Endothelial cell of umbilical vein (primary cell): Measurements from ENCODE around the gene ZNF587B. TPM values are rescaled to one million over a fixed set of nuclear protein-coding genes. Genes with fewer than 3 reads are reported as not detected.

Experiments
- BruUV-seq: library from RNA; stranded (reverse); fragments of 400-500 nt; replicated peaks from 2 replicates; lab custom pipeline; 2021; lab: Mats Ljungman, UMichigan
- CTCF ChIA-PET: fragments of 300-600, 350-600 bp; sonication (Branson Sonifier 250); formaldehyde crosslinking; loops from one replicate; lab custom pipeline; 2021; ENCODE audit warnings: antibody characterized with exemption, inconsistent platforms; lab: Charles Lee
- POLR2A ChIA-PET: fragments of 300-600, 350-600 bp; sonication (Branson Sonifier 250); formaldehyde crosslinking; loops from one replicate; lab custom pipeline; 2021; ENCODE audit warnings: antibody characterized with exemption, inconsistent platforms; lab: Charles Lee
- DNase-seq: peaks from one replicate; pipeline ENCODE4 v3.0.0-alpha.2; 2011; ENCODE audit warnings: low read depth, low spot score
- FAIRE-seq: peaks from 2 replicates; lab custom pipeline; 2011; peaks lifted over from hg19 to GRCh38; lab: Jason Lieb, UNC
- H2AFZ ChIP-seq: 2 replicates; pipeline ENCODE4 v1.6.0; 2012; ENCODE audit warnings: low read depth, low read length, control low read depth, inconsistent platforms
- H3K27ac ChIP-seq: 2 replicates; pipeline ENCODE4 v1.5.1; 2011; ENCODE audit warnings: low read depth, mild to moderate bottlenecking, control low read depth, low read length, moderate library complexity; ENCODE audit not compliant: insufficient read depth
- H3K27me3 ChIP-seq, 2 experiments: 2 replicates each; pipeline versions ENCODE4 v1.6.0 to v1.6.1; 2011; ENCODE audit warnings: low read length in 2 of 2, mixed read lengths in 1 of 2; ENCODE audit not compliant: control insufficient read depth in 2 of 2, insufficient read depth in 2 of 2
- H3K36me3 ChIP-seq, 2 experiments: 2 replicates in 1 of 2; 3 replicates in 1 of 2; pipeline ENCODE4 v1.5.1; 2011; ENCODE audit warnings: low read length in 2 of 2, mild to moderate bottlenecking in 1 of 2, moderate library complexity in 1 of 2; ENCODE audit not compliant: control insufficient read depth in 2 of 2, insufficient read depth in 2 of 2; ENCODE audit errors: extremely low read depth in 1 of 2
- H3K4me1 ChIP-seq: 3 replicates; pipeline ENCODE4 v1.5.1; 2011; ENCODE audit warnings: mild to moderate bottlenecking, low read length; ENCODE audit not compliant: control insufficient read depth, insufficient read depth; ENCODE audit errors: extremely low read depth
- H3K4me2 ChIP-seq: 2 replicates; pipeline ENCODE4 v1.6.1; 2011; ENCODE audit warnings: low read length, control low read depth, mixed read lengths; ENCODE audit not compliant: insufficient read depth
- H3K4me3 ChIP-seq, 3 experiments: fragments of 200-600 bp in 1 of 3; sonication (generic), shearing (Covaris generic) in 1 of 3; replicated peaks in 1 of 3; 2 replicates each; pipeline ENCODE4 v1.5.1; 2011 to 2016; ENCODE audit warnings: control low read depth in 3 of 3, low read length in 3 of 3, mild to moderate bottlenecking in 2 of 3, inconsistent platforms in 1 of 3, low read depth in 1 of 3, moderate library complexity in 1 of 3; ENCODE audit not compliant: insufficient read depth in 1 of 3
- H3K79me2 ChIP-seq: 2 replicates; pipeline ENCODE4 v1.6.0; 2012; ENCODE audit warnings: low read length, inconsistent platforms; ENCODE audit not compliant: control insufficient read depth, insufficient read depth
- H3K9ac ChIP-seq: replicated peaks from 2 replicates; pipeline ENCODE3; 2011; ENCODE audit warnings: low read length, control low read depth; ENCODE audit not compliant: insufficient read depth; ENCODE audit errors: extremely low read depth
- H3K9me1 ChIP-seq: replicated peaks from 3 replicates; pipeline ENCODE4 v1.6.0; 2011; ENCODE audit warnings: mild to moderate bottlenecking, low read length; ENCODE audit not compliant: control insufficient read depth, insufficient read depth; ENCODE audit errors: extremely low read depth
- H3K9me3 ChIP-seq: replicated peaks from 2 replicates; pipeline ENCODE4 v1.5.1; 2012; ENCODE audit warnings: low read length, inconsistent platforms; ENCODE audit not compliant: control insufficient read depth, insufficient read depth
- H4K20me1 ChIP-seq: replicated peaks from 2 replicates; pipeline ENCODE3; 2011; ENCODE audit warnings: mild to moderate bottlenecking, low read length; ENCODE audit not compliant: control insufficient read depth, insufficient read depth; ENCODE audit errors: extremely low read depth
- EZH2 ChIP-seq: IDR thresholded peaks from 2 replicates; pipeline ENCODE4 v1.6.1; 2012; ENCODE audit warnings: borderline replicate concordance, low read depth, mild to moderate bottlenecking, moderate library complexity, low read length, inconsistent platforms; ENCODE audit not compliant: severe bottlenecking
- FOS ChIP-seq: IDR thresholded peaks from 2 replicates; pipeline ENCODE4 v1.6.1; 2011; ENCODE audit warnings: mild to moderate bottlenecking, low read length, moderate library complexity, borderline replicate concordance; ENCODE audit not compliant: insufficient read depth
- GATA2 ChIP-seq: IDR thresholded peaks from 2 replicates; pipeline ENCODE4 v1.7.0; 2011; ENCODE audit warnings: low read depth, mild to moderate bottlenecking, moderate library complexity, mixed read lengths, low read length; ENCODE audit not compliant: insufficient read length, insufficient read depth
- JUN ChIP-seq: IDR thresholded peaks from 2 replicates; pipeline ENCODE4 v1.6.1; 2011; ENCODE audit warnings: borderline replicate concordance, low read depth; ENCODE audit not compliant: insufficient read length, insufficient read depth
- MYC ChIP-seq: IDR thresholded peaks from one replicate; pipeline ENCODE4 v1.6.1; 2011; ENCODE audit warnings: mild to moderate bottlenecking, low read depth, low read length
- POLR2A ChIP-seq: IDR thresholded peaks from 2 replicates; pipeline ENCODE4 v1.6.1; 2012; ENCODE audit warnings: low read depth, mild to moderate bottlenecking, control low read depth, low read length
- POLR2AphosphoS5 ChIP-seq: IDR thresholded peaks from 2 replicates; pipeline ENCODE4 v1.6.1; 2012; ENCODE audit warnings: low read depth, mild to moderate bottlenecking, control low read depth, low read length, moderate library complexity; ENCODE audit not compliant: insufficient read depth
- dilution Hi-C: fragments of 300-500 bp; cut with MboI; formaldehyde crosslinking; loops from one replicate; pipeline ENCODE4 v1.15.0; 2019; ENCODE audit warnings: low sequenced_read_pairs; ENCODE audit not compliant: extremely low pct_ligation_motif_present
- intact Hi-C: fragments of 100-400 bp; cut with micrococcal nuclease; formaldehyde crosslinking; loops from one replicate; pipeline ENCODE4 v1.10.0; 2022
- polyA plus RNA-seq, 4 experiments: library from polyadenylated mRNA; depleted of rRNA in 3 of 4; stranded (reverse) in 3 of 4; unstranded in 1 of 4; fragments of >200 nt; gene quantifications; 2 replicates each; pipeline versions ENCODE4 v1.2.1 to v1.2.3, GENCODE V29; 2011 to 2012; ENCODE audit warnings: missing spikeins in 1 of 4
- total RNA-seq: library from RNA; stranded (reverse); gene quantifications from 2 replicates; pipeline ENCODE4 v1.2.3, GENCODE V29; 2021
- TF ChIP-seq, protein P1 (sequence below): IDR thresholded peaks from 2 replicates; pipeline ENCODE4 v1.6.1; 2011; ENCODE audit not compliant: insufficient read depth, insufficient read length
- TF ChIP-seq, protein P2 (sequence below), 2 donors: IDR thresholded peaks; 1 replicate in 1 of 2; 2 replicates in 1 of 2; pipeline ENCODE4 v1.5.1; 2011; ENCODE audit warnings: low read length in 2 of 2, mild to moderate bottlenecking in 2 of 2, moderate library complexity in 2 of 2, control low read depth in 1 of 2, inconsistent platforms in 1 of 2, low read depth in 1 of 2; ENCODE audit not compliant: insufficient read depth in 1 of 2; ENCODE audit errors: extremely low read depth in 1 of 2

The ZNF587B gene
- total and polyA plus RNA-seq, 2 donors (not counting 3 experiments of a cell fraction or from before 2014, with no cell fraction given) = 3.2 to 16.3 TPM

DNA sequence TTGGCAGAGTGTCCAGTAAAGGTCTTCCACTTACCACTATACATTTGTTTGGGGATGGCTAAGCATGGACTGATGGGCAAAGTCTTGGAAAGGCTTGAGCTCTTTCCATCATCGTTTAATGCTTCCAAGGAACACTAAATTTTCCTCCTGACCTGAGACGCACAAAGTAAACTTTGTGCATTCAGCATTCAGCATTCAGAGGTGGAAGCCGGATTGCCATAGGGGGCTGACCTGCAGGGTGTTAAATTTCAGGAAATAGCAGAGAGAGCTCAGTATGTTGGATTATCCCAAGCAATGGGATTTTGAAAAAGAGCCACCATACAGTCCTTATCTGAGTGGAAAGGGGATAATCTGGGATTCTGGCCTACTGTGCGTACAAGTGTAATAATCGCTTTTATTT, 29.4 kb upstream of the ZNF587B start:
- no peak overlapping the region for H2AFZ ChIP-seq
- no TSS peak for BruUV-seq
- dilution Hi-C loops = no loop called here

More for the DNA sequence above, 29.4 kb upstream of the ZNF587B start:
- H3K79me2 ChIP-seq = no peaks in the 10 kb centered on the region
- intact Hi-C loops = no loop called here
- TF ChIP-seq, protein P1, sequence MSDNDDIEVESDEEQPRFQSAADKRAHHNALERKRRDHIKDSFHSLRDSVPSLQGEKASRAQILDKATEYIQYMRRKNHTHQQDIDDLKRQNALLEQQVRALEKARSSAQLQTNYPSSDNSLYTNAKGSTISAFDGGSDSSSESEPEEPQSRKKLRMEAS = no peak
- no peak for TF ChIP-seq JUN
- TF ChIP-seq POLR2A = no peak
- TF ChIP-seq EZH2 = no peak
- no peak for TF ChIP-seq POLR2AphosphoS5
- TF ChIP-seq FOS = no peak
- no peak for TF ChIP-seq MYC
- TF ChIP-seq, protein P2, sequence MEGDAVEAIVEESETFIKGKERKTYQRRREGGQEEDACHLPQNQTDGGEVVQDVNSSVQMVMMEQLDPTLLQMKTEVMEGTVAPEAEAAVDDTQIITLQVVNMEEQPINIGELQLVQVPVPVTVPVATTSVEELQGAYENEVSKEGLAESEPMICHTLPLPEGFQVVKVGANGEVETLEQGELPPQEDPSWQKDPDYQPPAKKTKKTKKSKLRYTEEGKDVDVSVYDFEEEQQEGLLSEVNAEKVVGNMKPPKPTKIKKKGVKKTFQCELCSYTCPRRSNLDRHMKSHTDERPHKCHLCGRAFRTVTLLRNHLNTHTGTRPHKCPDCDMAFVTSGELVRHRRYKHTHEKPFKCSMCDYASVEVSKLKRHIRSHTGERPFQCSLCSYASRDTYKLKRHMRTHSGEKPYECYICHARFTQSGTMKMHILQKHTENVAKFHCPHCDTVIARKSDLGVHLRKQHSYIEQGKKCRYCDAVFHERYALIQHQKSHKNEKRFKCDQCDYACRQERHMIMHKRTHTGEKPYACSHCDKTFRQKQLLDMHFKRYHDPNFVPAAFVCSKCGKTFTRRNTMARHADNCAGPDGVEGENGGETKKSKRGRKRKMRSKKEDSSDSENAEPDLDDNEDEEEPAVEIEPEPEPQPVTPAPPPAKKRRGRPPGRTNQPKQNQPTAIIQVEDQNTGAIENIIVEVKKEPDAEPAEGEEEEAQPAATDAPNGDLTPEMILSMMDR (IDR thresholded peaks at IDR 0.05; ENCODE audit: extremely low read depth in 1 of 2, insufficient read depth in 1 of 2, low read depth in 1 of 2, low read length in 2 of 2) = no peak
- TF ChIP-seq GATA2 = no peak
- H3K4me2 ChIP-seq = no peak overlapping the region
- no peak overlapping the region for H3K27ac ChIP-seq
- POLR2A ChIA-PET = interaction anchor here (0.5 kb wide), 1 partner anchor 16 kb away, joined by 7 read pairs; no protein-coding TSS in a partner anchor
- no peak overlapping the region for H3K4me3 ChIP-seq
- CTCF ChIA-PET = interaction anchor here (1.5 kb wide), 1 partner anchor 12 kb away, joined by 4 read pairs; no protein-coding TSS in a partner anchor
- peaks cover 0 to 2% of the 10 kb centered on the region in 2 experiments for H3K36me3 ChIP-seq
- H3K27me3 ChIP-seq = no peaks in the 10 kb centered on the region
- no peak overlapping the region for H3K9ac ChIP-seq
- DNase-seq (no peak), FAIRE-seq (no peak)
- H4K20me1 ChIP-seq = no peaks in the 10 kb centered on the region
- no peaks in the 10 kb centered on the region for H3K9me1 ChIP-seq
- H3K4me1 ChIP-seq = peaks cover 25% of the 10 kb centered on the region
- H3K9me3 ChIP-seq = no peaks in the 10 kb centered on the region
